Gastrocnemius medialis (tissue), 4 donors: Measurements from ENCODE around the gene SCARB1. TPM values are rescaled to one million over a fixed set of nuclear protein-coding genes. Genes with fewer than 3 reads are reported as not detected.
"Not testable (repeated sequence)": the region's sequence is repeated elsewhere in the genome, so short reads cannot be mapped to it uniquely, and the experiment has no call there.

Experiments used
- ATAC-seq, 2 donors: fragments of 150-250 bp; one replicate each; pipeline ENCODE4 v1.9.1; 2016
- DNase-seq, 2 donors: peaks; one replicate each; pipeline ENCODE4 v3.0.0-alpha.2; 2019
- H3K27ac ChIP-seq, 4 donors: fragments of 200-600 bp; sonication (generic); 1 replicate in 1 of 4; 2 replicates in 3 of 4; pipeline ENCODE4 v1.5.1; 2016 to 2018; ENCODE audit warnings: mild to moderate bottlenecking in 2 of 4, moderate library complexity in 1 of 4
- H3K27me3 ChIP-seq, 3 donors: fragments of 200-600 bp; sonication (generic) in 2 of 3; 1 replicate in 1 of 3; 2 replicates in 2 of 3; pipeline versions ENCODE4 v1.5.1 to v1.6.0; 2016 to 2019; ENCODE audit warnings: mild to moderate bottlenecking in 1 of 3, moderate library complexity in 1 of 3
- H3K36me3 ChIP-seq, 2 donors: fragments of 200-600 bp; sonication (generic) in 1 of 2; one replicate each; pipeline ENCODE4 v1.5.1; 2017 to 2018
- H3K4me1 ChIP-seq, 2 donors: fragments of 200-600 bp; sonication (generic) in 1 of 2; one replicate each; pipeline ENCODE4 v1.5.1; 2016 to 2017; ENCODE audit warnings: mild to moderate bottlenecking in 2 of 2
- H3K4me3 ChIP-seq, 4 donors: fragments of 200-600 bp; sonication (generic) in 3 of 4; 1 replicate in 1 of 4; 2 replicates in 3 of 4; pipeline ENCODE4 v1.5.1; 2016 to 2019; ENCODE audit warnings: mild to moderate bottlenecking in 2 of 4
- H3K9me3 ChIP-seq, 3 donors: fragments of 200-600 bp; sonication (generic) in 2 of 3; 1 replicate in 1 of 3; 2 replicates in 2 of 3; pipeline ENCODE4 v1.5.1; 2016 to 2019
- CTCF ChIP-seq, 5 experiments: fragments of 450-650 bp in 3 of 5; fragments of 200-600 bp in 2 of 5; sonication (generic) in 2 of 5; IDR thresholded peaks in 4 of 5; conservative IDR thresholded peaks in 1 of 5; 1 replicate in 4 of 5; 2 replicates in 1 of 5; pipeline ENCODE4 v1.5.1; 2016 to 2019; ENCODE audit warnings: antibody characterized with exemption in 5 of 5, mild to moderate bottlenecking in 3 of 5, moderate library complexity in 3 of 5
- POLR2A ChIP-seq, 2 donors: fragments of 450-650 bp; IDR thresholded peaks; one replicate each; pipeline ENCODE4 v1.6.1; 2017; ENCODE audit warnings: antibody characterized with exemption in 2 of 2, mild to moderate bottlenecking in 2 of 2, moderate library complexity in 2 of 2
- in situ Hi-C, 4 donors: fragments of 200-750 bp; cut with MboI; loops; one replicate each; pipeline versions ENCODE4 v1.15.0 to v1.8.0; 2017; ENCODE audit warnings: low sequenced_read_pairs in 4 of 4
- intact Hi-C: fragments of 100-400 bp; cut with DNase I; formaldehyde crosslinking; loops from one replicate; pipeline ENCODE4 v1.15.1; 2023; ENCODE audit warnings: low total_unique reads
- total RNA-seq, 4 donors: library from RNA; depleted of rRNA; stranded (reverse); fragments of >200 nt; gene quantifications; one replicate each; pipeline versions ENCODE4 v1.1.0 to v1.2.3, GENCODE V29; 2016

The SCARB1 gene
- total RNA-seq, 4 donors from 2014 or later, result 5.4 to 8.7 (median 6.2) TPM

- ATAC-seq, result no peak
- intact Hi-C loops, result no loop called here
- no peak overlapping the region for H3K27ac ChIP-seq
- no peak overlapping the region for H3K4me3 ChIP-seq
- DNase-seq, result no peak
- no peaks in the 10 kb centered on the region for H3K36me3 ChIP-seq
- TF ChIP-seq POLR2A (IDR thresholded peaks at IDR 0.05) (no peak), CTCF (IDR thresholded peaks at IDR 0.05 in 4 of 5, conservative IDR thresholded peaks at IDR 0.05 in 1 of 5) (no peak)
- H3K4me1 ChIP-seq, result peaks cover 7 to 10% of the 10 kb centered on the region in 2 donors
- no peaks in the 10 kb centered on the region for H3K9me3 ChIP-seq
- in situ Hi-C loops, result no loop called here
- H3K27me3 ChIP-seq, result no peaks in the 10 kb centered on the region
Measured at GRCh38 chr12:124893792-124894516, 30.3 kb upstream of the SCARB1 start.

- Histone ChIP-seq H3K4me1 (no peaks in the 10 kb centered on the region), H3K27ac (no peak overlapping the region), H3K36me3 (no peaks in the 10 kb centered on the region), H3K27me3 (no peaks in the 10 kb centered on the region), H3K4me3 (no peak overlapping the region), H3K9me3 (no peaks in the 10 kb centered on the region)
- intact Hi-C loops (no loop called here), in situ Hi-C loops (no loop called here)
- ATAC-seq (no peak), DNase-seq (no peak)
- TF ChIP-seq CTCF (IDR thresholded peaks at IDR 0.05 in 4 of 5, conservative IDR thresholded peaks at IDR 0.05 in 1 of 5) (no peak), POLR2A (IDR thresholded peaks at IDR 0.05) (no peak)
Measured at GRCh38 chr12:124888260-124888659, 24.6 kb upstream of the SCARB1 start.

- DNase-seq, ATAC-seq, H3K9me3 ChIP-seq, intact Hi-C loops, H3K36me3 ChIP-seq, H3K4me3 ChIP-seq, H3K4me1 ChIP-seq, H3K27me3 ChIP-seq, in situ Hi-C loops, H3K27ac ChIP-seq: not testable (repeated sequence)
Measured at GRCh38 chr12:124887766-124888165, 24.1 kb upstream of the SCARB1 start.

- DNase-seq, result no peak
- no peaks in the 10 kb centered on the region for H3K27me3 ChIP-seq
- no peaks in the 10 kb centered on the region for H3K36me3 ChIP-seq
Measured at GRCh38 chr12:124884587-124885438, 21.1 kb upstream of the SCARB1 start.

More at GRCh38 chr12:124884587-124885438, 21.1 kb upstream of the SCARB1 start:
- H3K4me1 ChIP-seq, result no peaks in the 10 kb centered on the region
- H3K9me3 ChIP-seq, result no peaks in the 10 kb centered on the region
- intact Hi-C loops, result no loop called here
- H3K27ac ChIP-seq, result no peak overlapping the region
- in situ Hi-C loops, result no loop called here
- ATAC-seq, result no peak
- TF ChIP-seq POLR2A (IDR thresholded peaks at IDR 0.05), result no peak
- no peak for TF ChIP-seq CTCF (IDR thresholded peaks at IDR 0.05 in 4 of 5, conservative IDR thresholded peaks at IDR 0.05 in 1 of 5)
- H3K4me3 ChIP-seq, result no peak overlapping the region
